K562 (cell line): ENCODE results near the gene RDM1.

ENCODE experiments used
- DPF2 ChIP-seq: fragments of 450-650 bp; IDR thresholded peaks from 2 replicates; pipeline ENCODE4 v1.6.1; 2016
- IRF2 ChIP-seq: sonication (generic); formaldehyde crosslinking; IDR thresholded peaks from 2 replicates; pipeline ENCODE4 v1.8.1; 2022; ENCODE audit warnings: mild to moderate bottlenecking, missing genetic modification reagents
- NRF1 ChIP-seq, 2 experiments: fragments of 450-650 bp; IDR thresholded peaks in 1 of 2; conservative IDR thresholded peaks in 1 of 2; 2 replicates each; pipeline ENCODE4 v1.6.1; 2014; ENCODE audit warnings: mild to moderate bottlenecking in 2 of 2
- ZNF444 ChIP-seq: fragments of 250-450 bp; sonication (Bioruptor Pico); IDR thresholded peaks from 2 replicates; pipeline ENCODE4 v1.4.0; 2020; ENCODE audit warnings: mild to moderate bottlenecking, moderate library complexity
- ZNF561 ChIP-seq: fragments of 450-650 bp; formaldehyde crosslinking; conservative IDR thresholded peaks from 2 replicates; pipeline ENCODE4 v1.4.0; 2020; ENCODE audit warnings: mild to moderate bottlenecking, moderate library complexity
- TF ChIP-seq, protein P1 (sequence below): fragments of 250-450 bp; sonication (Bioruptor Pico); IDR thresholded peaks from 2 replicates; pipeline ENCODE4 v1.5.0; 2020; ENCODE audit warnings: mild to moderate bottlenecking

DNA sequence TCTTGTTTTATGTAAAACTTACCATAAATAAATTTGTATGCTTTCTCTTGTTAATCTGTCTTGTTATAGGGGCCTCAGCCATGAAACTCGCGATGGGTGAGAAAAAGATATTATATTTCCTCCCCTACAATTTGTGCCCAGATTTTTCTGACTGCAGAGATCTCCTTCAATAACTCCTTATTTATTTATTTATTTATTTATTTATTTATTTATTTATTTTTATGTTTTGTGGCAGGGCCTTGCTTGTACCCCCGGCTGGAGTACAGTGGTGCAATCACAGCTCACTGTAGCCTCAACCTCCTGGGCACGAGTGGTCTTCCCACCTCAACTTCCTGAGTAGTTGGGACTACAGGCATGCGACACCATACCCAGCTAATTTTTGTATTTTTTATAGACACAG, 27.1 kb downstream of the RDM1 start:
- no peak for TF ChIP-seq ZNF444 (CRISPR knock-in tag)
- TF ChIP-seq NRF1 (conservative IDR thresholded peaks at IDR 0.05 in 1 of 2, IDR thresholded peaks at IDR 0.05 in 1 of 2), result no peak
- TF ChIP-seq, protein P1, sequence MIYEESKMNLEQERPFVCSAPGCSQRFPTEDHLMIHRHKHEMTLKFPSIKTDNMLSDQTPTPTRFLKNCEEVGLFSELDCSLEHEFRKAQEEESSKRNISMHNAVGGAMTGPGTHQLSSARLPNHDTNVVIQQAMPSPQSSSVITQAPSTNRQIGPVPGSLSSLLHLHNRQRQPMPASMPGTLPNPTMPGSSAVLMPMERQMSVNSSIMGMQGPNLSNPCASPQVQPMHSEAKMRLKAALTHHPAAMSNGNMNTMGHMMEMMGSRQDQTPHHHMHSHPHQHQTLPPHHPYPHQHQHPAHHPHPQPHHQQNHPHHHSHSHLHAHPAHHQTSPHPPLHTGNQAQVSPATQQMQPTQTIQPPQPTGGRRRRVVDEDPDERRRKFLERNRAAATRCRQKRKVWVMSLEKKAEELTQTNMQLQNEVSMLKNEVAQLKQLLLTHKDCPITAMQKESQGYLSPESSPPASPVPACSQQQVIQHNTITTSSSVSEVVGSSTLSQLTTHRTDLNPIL (CRISPR knock-in tag), result no peak
- no peak for TF ChIP-seq ZNF561
- no peak for TF ChIP-seq IRF2
- TF ChIP-seq DPF2, result no peak
